ENCODE data around the gene CCNJL. TPM values are rescaled to one million over a fixed set of nuclear protein-coding genes. Genes with fewer than 3 reads are reported as not detected.

CCNJL gene
- total RNA-seq, 1 donor from 2014 or later: 9.4 TPM

DNA sequence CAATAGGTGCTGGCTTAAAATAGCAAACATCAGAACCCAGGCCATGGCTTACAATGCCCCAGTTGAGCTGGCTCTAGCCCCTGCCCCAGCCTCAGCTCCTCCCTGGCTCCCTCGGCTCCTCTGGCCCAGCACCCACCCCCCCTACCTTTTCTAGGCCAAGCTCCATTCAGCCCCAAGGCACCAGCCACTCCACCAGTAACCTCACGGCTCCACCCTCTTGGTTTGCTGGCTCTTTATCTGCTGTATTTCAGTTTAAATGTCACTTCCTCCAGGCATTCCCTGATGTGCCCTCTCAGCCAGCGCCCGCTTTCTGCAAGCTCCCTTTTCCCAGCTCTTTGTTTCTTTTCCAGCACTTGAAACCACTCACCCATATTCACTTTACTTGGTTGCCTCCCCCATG is 47.5 kb upstream of the CCNJL start:
- no peak overlapping the region for H3K4me3 Mint-ChIP-seq
- Histone ChIP-seq H2AFZ (replicated peaks) (peak overlapping the region; percentile 78), H4K20me1 (ENCODE audit: low read depth) (no peaks in the 10 kb centered on the region), H3K4me1 (peaks cover 19% of the 10 kb centered on the region), H3F3A (ENCODE audit: low read depth) (no peaks in the 10 kb centered on the region), H3K9ac (no peak overlapping the region), H3K4me3 (no peak overlapping the region), H3K36me3 (no peaks in the 10 kb centered on the region), H3K27me3 (no peaks in the 10 kb centered on the region), H3K79me2 (ENCODE audit: low read depth) (no peaks in the 10 kb centered on the region), H3K9me3 (ENCODE audit: low read depth) (no peaks in the 10 kb centered on the region), H3K4me2 (no peak overlapping the region), H3K27ac (no peak overlapping the region)
- DNase-seq (ENCODE audit: low spot score): no peak
- no peaks in the 10 kb centered on the region for H3K9me3 Mint-ChIP-seq
- no peaks in the 10 kb centered on the region for H3K36me3 Mint-ChIP-seq
- peaks cover 3% of the 10 kb centered on the region for H3K27me3 Mint-ChIP-seq (ENCODE audit: insufficient read depth, low read depth)
- peaks cover 43% of the 10 kb centered on the region for H3K4me1 Mint-ChIP-seq
- TF ChIP-seq EZH2 (IDR thresholded peaks at IDR 0.05) (no peak), EZH2phosphoT487 (IDR thresholded peaks at IDR 0.05) (no peak)
- TF ChIP-seq, protein P1, sequence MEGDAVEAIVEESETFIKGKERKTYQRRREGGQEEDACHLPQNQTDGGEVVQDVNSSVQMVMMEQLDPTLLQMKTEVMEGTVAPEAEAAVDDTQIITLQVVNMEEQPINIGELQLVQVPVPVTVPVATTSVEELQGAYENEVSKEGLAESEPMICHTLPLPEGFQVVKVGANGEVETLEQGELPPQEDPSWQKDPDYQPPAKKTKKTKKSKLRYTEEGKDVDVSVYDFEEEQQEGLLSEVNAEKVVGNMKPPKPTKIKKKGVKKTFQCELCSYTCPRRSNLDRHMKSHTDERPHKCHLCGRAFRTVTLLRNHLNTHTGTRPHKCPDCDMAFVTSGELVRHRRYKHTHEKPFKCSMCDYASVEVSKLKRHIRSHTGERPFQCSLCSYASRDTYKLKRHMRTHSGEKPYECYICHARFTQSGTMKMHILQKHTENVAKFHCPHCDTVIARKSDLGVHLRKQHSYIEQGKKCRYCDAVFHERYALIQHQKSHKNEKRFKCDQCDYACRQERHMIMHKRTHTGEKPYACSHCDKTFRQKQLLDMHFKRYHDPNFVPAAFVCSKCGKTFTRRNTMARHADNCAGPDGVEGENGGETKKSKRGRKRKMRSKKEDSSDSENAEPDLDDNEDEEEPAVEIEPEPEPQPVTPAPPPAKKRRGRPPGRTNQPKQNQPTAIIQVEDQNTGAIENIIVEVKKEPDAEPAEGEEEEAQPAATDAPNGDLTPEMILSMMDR (IDR thresholded peaks at IDR 0.05): no peak
- no peak overlapping the region for H3K27ac Mint-ChIP-seq

DNA sequence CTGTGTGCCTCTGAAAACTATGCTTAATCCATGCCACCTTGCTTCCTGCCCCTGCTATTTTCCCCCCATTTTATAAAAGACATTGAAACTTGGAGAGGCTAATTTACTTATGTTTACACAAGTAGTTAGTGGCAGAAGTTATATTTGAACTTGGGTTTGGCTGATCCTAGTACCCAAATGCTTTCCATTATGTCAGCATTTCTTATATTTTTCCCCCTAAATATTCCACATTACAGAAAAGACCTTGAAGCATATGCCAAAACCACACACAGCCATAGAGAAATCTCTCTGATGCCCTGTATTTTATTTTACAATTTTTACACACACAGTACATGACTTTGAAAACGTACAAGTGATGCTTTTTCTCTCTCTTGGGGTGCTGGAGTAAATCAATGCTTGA is 46.9 kb upstream of the CCNJL start:
- Mint-ChIP-seq H3K27ac (no peak overlapping the region), H3K36me3 (no peaks in the 10 kb centered on the region), H3K9me3 (no peaks in the 10 kb centered on the region), H3K27me3 (ENCODE audit: insufficient read depth, low read depth) (peaks cover 3% of the 10 kb centered on the region), H3K4me1 (peaks cover 43% of the 10 kb centered on the region), H3K4me3 (no peak overlapping the region)
- Histone ChIP-seq H3F3A (ENCODE audit: low read depth) (no peaks in the 10 kb centered on the region), H3K4me1 (peaks cover 19% of the 10 kb centered on the region), H3K36me3 (no peaks in the 10 kb centered on the region), H3K4me2 (no peak overlapping the region), H4K20me1 (ENCODE audit: low read depth) (no peaks in the 10 kb centered on the region), H3K79me2 (ENCODE audit: low read depth) (no peaks in the 10 kb centered on the region), H3K9ac (no peak overlapping the region), H3K27me3 (no peaks in the 10 kb centered on the region), H3K9me3 (ENCODE audit: low read depth) (no peaks in the 10 kb centered on the region), H3K27ac (no peak overlapping the region), H3K4me3 (no peak overlapping the region), H2AFZ (replicated peaks) (no peak overlapping the region)
- TF ChIP-seq, protein P1 (IDR thresholded peaks at IDR 0.05): no peak
- TF ChIP-seq EZH2 (IDR thresholded peaks at IDR 0.05): no peak
- DNase-seq (ENCODE audit: low spot score): no peak

DNA sequence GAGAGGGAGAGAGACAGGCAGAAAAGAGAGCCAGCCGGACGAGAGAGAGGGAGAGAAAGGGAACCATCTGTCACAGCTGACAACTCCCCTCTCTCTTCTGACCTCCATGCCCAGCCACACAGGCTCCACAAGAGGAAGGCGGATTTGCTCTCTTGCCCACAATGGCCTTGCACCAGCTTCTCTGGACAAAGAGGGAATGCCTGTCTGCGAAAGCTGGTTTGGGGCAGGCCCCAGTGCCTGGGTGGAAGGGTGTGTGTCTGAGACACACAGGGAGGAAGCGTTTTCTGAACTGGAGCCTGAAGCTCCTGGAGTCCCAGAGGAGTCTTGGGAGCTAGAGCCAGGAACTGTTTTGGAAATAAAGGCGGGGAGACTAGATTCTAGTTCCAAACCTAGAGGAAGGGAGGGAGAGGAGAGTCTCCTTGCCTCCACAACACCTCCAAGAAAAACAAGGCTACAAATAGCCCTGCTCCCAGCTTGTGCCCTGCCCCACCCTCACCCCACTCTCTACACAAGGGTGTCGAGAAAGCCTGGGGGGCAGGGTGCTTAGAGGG is 45.6 kb upstream of the CCNJL start:
- TF ChIP-seq EZH2phosphoT487 (IDR thresholded peaks at IDR 0.05) (no peak), EZH2 (IDR thresholded peaks at IDR 0.05) (no peak)
- TF ChIP-seq, protein P1 (IDR thresholded peaks at IDR 0.05): no peak
- H3K4me1 Mint-ChIP-seq: peaks cover 30% of the 10 kb centered on the region
- no peaks in the 10 kb centered on the region for H3F3A ChIP-seq (ENCODE audit: low read depth)
- no peaks in the 10 kb centered on the region for H3K79me2 ChIP-seq (ENCODE audit: low read depth)
- no peak overlapping the region for H3K4me3 Mint-ChIP-seq
- no peaks in the 10 kb centered on the region for H3K36me3 ChIP-seq
- peaks cover 8% of the 10 kb centered on the region for H3K4me1 ChIP-seq
- no peaks in the 10 kb centered on the region for H3K27me3 ChIP-seq
- H3K9ac ChIP-seq: no peak overlapping the region
- no peak overlapping the region for H3K27ac Mint-ChIP-seq
- H3K27me3 Mint-ChIP-seq (ENCODE audit: insufficient read depth, low read depth): peaks cover 3% of the 10 kb centered on the region
- H3K27ac ChIP-seq: no peak overlapping the region
- H3K9me3 Mint-ChIP-seq: no peaks in the 10 kb centered on the region
- peak overlapping the region; percentile 89 for H2AFZ ChIP-seq (replicated peaks)
- H3K36me3 Mint-ChIP-seq: no peaks in the 10 kb centered on the region
- no peak for DNase-seq (ENCODE audit: low spot score)
- no peaks in the 10 kb centered on the region for H4K20me1 ChIP-seq (ENCODE audit: low read depth)
- no peak overlapping the region for H3K4me3 ChIP-seq
- no peaks in the 10 kb centered on the region for H3K9me3 ChIP-seq (ENCODE audit: low read depth)
- no peak overlapping the region for H3K4me2 ChIP-seq
